ENCODE results near the gene SP140L.

DNA sequence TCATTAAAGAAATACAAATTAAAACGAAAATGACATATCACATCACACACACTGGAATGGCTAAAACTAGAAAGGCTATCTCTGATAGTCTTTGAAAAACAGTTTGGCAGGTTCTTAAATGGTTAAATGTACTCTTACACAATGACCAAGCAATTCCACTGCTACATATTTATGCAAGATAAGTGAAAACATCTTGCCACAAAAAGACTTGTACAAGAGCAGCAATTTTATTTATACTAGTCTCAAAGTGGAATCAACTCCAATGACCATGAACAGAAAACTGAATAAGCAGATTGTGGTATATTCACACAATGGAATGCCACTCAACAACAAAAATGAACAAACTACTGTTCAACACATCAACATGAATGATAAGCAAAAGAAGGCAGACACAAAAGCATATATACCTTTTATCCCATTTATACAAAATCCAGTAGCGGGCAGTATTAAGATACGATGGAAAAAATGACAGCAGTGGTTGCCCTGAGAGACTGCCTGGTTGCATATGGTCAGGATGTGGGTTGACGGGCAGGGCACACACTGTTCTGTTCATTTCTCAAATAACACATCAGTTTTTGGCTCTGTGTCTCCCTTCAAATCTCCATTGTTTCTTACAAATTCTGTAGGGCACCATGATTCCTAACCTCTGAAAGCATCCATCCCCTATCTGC, 114.4 kb downstream of the SP140L start:
- TF ChIP-seq, protein P1, sequence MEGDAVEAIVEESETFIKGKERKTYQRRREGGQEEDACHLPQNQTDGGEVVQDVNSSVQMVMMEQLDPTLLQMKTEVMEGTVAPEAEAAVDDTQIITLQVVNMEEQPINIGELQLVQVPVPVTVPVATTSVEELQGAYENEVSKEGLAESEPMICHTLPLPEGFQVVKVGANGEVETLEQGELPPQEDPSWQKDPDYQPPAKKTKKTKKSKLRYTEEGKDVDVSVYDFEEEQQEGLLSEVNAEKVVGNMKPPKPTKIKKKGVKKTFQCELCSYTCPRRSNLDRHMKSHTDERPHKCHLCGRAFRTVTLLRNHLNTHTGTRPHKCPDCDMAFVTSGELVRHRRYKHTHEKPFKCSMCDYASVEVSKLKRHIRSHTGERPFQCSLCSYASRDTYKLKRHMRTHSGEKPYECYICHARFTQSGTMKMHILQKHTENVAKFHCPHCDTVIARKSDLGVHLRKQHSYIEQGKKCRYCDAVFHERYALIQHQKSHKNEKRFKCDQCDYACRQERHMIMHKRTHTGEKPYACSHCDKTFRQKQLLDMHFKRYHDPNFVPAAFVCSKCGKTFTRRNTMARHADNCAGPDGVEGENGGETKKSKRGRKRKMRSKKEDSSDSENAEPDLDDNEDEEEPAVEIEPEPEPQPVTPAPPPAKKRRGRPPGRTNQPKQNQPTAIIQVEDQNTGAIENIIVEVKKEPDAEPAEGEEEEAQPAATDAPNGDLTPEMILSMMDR (IDR thresholded peaks at IDR 0.05) = no peak
- no peak for TF ChIP-seq ZFX (IDR thresholded peaks at IDR 0.05; ENCODE audit: borderline replicate concordance)
